Left ventricle myocardium inferior (tissue), 1 donor: Measurements from ENCODE around the gene CLRN1. TPM values are rescaled to one million over a fixed set of nuclear protein-coding genes. Genes with fewer than 3 reads are reported as not detected.

ENCODE experiments used
- DNase-seq: peaks from one replicate; pipeline ENCODE4 v3.0.0-alpha.2; 2020
- H3K27ac ChIP-seq: fragments of 200-600 bp; replicated peaks from 2 replicates; pipeline ENCODE4 v1.8.0; 2021
- H3K27me3 ChIP-seq: fragments of 200-600 bp; 2 replicates; pipeline ENCODE4 v1.8.0; 2021; ENCODE audit warnings: low read depth
- H3K36me3 ChIP-seq: fragments of 200-600 bp; 2 replicates; pipeline ENCODE4 v1.8.0; 2021
- H3K4me1 ChIP-seq: fragments of 200-600 bp; 2 replicates; pipeline ENCODE4 v1.8.0; 2021
- H3K4me3 ChIP-seq: fragments of 200-600 bp; 2 replicates; pipeline ENCODE4 v1.8.0; 2021; ENCODE audit warnings: mild to moderate bottlenecking, moderate library complexity
- H3K9me3 ChIP-seq: fragments of 200-600 bp; replicated peaks from 2 replicates; pipeline ENCODE4 v1.8.0; 2021
- CTCF ChIP-seq: fragments of 200-600 bp; IDR thresholded peaks from 2 replicates; pipeline ENCODE4 v1.8.0; 2021; ENCODE audit warnings: antibody characterized with exemption, mild to moderate bottlenecking, borderline replicate concordance
- intact Hi-C: fragments of 100-400 bp; cut with micrococcal nuclease; formaldehyde crosslinking; loops from one replicate; pipeline ENCODE4 v1.11.0; 2022
- total RNA-seq: library from RNA; stranded (reverse); fragmentation: NEBNext Ultra II Directional; extraction: Animal tissue kit (Norgen Biotek cat#: 25700); gene quantifications from one replicate; pipeline ENCODE4 v1.2.1, GENCODE V29; 2021
- donor health status: DM: no; HTN: yes; CAD: no; lungs with severe emphysema.

CLRN1 gene
- total RNA-seq, 1 donor from 2014 or later = not detected

- no peaks in the 10 kb centered on the region for H3K4me1 ChIP-seq
- H3K9me3 ChIP-seq = no peaks in the 10 kb centered on the region
- peaks cover 24% of the 10 kb centered on the region for H3K27me3 ChIP-seq
- intact Hi-C loops = loop anchor here (10.0 kb wide), 1 partner anchor 224 kb away; no protein-coding TSS in a partner anchor
- H3K4me3 ChIP-seq = no peak overlapping the region
- TF ChIP-seq CTCF = no peak
- no peak overlapping the region for H3K27ac ChIP-seq
- DNase-seq = no peak
- H3K36me3 ChIP-seq = no peaks in the 10 kb centered on the region
Observed at GRCh38 chr3:150921209-150921608, 51.3 kb downstream of the CLRN1 start.

GRCh38 chr3:150920236-150920635 lies 52.3 kb downstream of the CLRN1 start:
- intact Hi-C loops = loop anchor here (10.0 kb wide), 1 partner anchor 225 kb away; no protein-coding TSS in a partner anchor
- DNase-seq = no peak
- no peak overlapping the region for H3K27ac ChIP-seq
- H3K36me3 ChIP-seq = no peaks in the 10 kb centered on the region
- H3K9me3 ChIP-seq = no peaks in the 10 kb centered on the region
- H3K4me3 ChIP-seq = no peak overlapping the region
- peaks cover 16% of the 10 kb centered on the region for H3K27me3 ChIP-seq
- no peaks in the 10 kb centered on the region for H3K4me1 ChIP-seq
- TF ChIP-seq CTCF = no peak

- H3K27me3 ChIP-seq = peaks cover 9% of the 10 kb centered on the region
- H3K36me3 ChIP-seq = no peaks in the 10 kb centered on the region
- H3K27ac ChIP-seq = no peak overlapping the region
- no peak for DNase-seq
- intact Hi-C loops = no loop called here
- no peak for TF ChIP-seq CTCF
- peaks cover 12% of the 10 kb centered on the region for H3K4me1 ChIP-seq
- no peaks in the 10 kb centered on the region for H3K9me3 ChIP-seq
- H3K4me3 ChIP-seq = no peak overlapping the region
Observed at GRCh38 chr3:150917951-150918350, 54.6 kb downstream of the CLRN1 start.

GRCh38 chr3:150913133-150913922 lies 59.2 kb downstream of the CLRN1 start:
- intact Hi-C loops = no loop called here
- peak overlapping the region; percentile 66 for H3K27ac ChIP-seq
- H3K9me3 ChIP-seq = no peaks in the 10 kb centered on the region
- no peak for TF ChIP-seq CTCF
- H3K4me1 ChIP-seq = peaks cover 22% of the 10 kb centered on the region
- DNase-seq = no peak
- H3K36me3 ChIP-seq = no peaks in the 10 kb centered on the region
- no peak overlapping the region for H3K4me3 ChIP-seq
- peaks cover under 1% of the 10 kb centered on the region for H3K27me3 ChIP-seq

GRCh38 chr3:150912501-150912900 lies 60.0 kb downstream of the CLRN1 start:
- TF ChIP-seq CTCF = no peak
- Histone ChIP-seq H3K27ac (peak overlapping the region; percentile 66), H3K9me3 (no peaks in the 10 kb centered on the region)

More at GRCh38 chr3:150912501-150912900, 60.0 kb downstream of the CLRN1 start:
- intact Hi-C loops = no loop called here
- peaks cover 22% of the 10 kb centered on the region for H3K4me1 ChIP-seq
- no peak for DNase-seq
- no peaks in the 10 kb centered on the region for H3K27me3 ChIP-seq
- no peak overlapping the region for H3K4me3 ChIP-seq
- no peaks in the 10 kb centered on the region for H3K36me3 ChIP-seq
